ENCODE data around the gene MRPL10. TPM values are rescaled to one million over a fixed set of nuclear protein-coding genes. Genes with fewer than 3 reads are reported as not detected.

MRPL10 gene
- total and polyA plus RNA-seq, 11 donors: 43.8 to 79.2 (median 63.2) TPM

DNA sequence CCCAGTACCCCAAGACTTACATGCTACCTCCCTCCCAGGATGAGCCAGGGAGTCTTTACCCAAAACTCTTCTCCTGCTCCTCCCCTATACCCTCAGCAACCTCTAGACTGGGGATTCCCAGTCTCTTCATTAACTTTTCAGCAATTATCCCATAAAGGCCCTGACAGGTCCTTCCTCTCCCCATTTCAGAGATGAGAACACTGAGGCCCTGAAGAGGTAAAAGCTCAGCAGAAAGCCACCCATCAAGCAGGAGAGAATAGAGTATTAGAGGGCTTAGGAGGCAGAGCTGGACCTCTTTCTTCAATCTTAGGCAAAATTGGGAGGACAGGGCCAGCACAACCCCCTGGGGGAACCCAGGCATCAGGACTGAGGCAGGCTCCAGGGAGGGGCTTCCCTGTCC lies 25.5 kb upstream of the MRPL10 start:
- peaks cover 0 to 18% (median under 1%) of the 10 kb centered on the region in 12 donors for H3K4me1 ChIP-seq
- H3K9me3 ChIP-seq: no peaks in the 10 kb centered on the region
- no peak overlapping the region for H3K4me3 ChIP-seq
- no peaks in the 10 kb centered on the region for H3K36me3 ChIP-seq
- intact Hi-C loops (cut with DNase I): no loop called here
- peaks cover 14 to 57% (median 42%) of the 10 kb centered on the region in 9 donors for H3K27me3 ChIP-seq
- no peak overlapping the region for H3K27ac ChIP-seq
- DNase-seq (no peak), ATAC-seq (no peak)
- no peak for TF ChIP-seq POLR2A (IDR thresholded peaks at IDR 0.05)
- TF ChIP-seq, protein P1, sequence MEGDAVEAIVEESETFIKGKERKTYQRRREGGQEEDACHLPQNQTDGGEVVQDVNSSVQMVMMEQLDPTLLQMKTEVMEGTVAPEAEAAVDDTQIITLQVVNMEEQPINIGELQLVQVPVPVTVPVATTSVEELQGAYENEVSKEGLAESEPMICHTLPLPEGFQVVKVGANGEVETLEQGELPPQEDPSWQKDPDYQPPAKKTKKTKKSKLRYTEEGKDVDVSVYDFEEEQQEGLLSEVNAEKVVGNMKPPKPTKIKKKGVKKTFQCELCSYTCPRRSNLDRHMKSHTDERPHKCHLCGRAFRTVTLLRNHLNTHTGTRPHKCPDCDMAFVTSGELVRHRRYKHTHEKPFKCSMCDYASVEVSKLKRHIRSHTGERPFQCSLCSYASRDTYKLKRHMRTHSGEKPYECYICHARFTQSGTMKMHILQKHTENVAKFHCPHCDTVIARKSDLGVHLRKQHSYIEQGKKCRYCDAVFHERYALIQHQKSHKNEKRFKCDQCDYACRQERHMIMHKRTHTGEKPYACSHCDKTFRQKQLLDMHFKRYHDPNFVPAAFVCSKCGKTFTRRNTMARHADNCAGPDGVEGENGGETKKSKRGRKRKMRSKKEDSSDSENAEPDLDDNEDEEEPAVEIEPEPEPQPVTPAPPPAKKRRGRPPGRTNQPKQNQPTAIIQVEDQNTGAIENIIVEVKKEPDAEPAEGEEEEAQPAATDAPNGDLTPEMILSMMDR (IDR thresholded peaks at IDR 0.05): no peak

DNA sequence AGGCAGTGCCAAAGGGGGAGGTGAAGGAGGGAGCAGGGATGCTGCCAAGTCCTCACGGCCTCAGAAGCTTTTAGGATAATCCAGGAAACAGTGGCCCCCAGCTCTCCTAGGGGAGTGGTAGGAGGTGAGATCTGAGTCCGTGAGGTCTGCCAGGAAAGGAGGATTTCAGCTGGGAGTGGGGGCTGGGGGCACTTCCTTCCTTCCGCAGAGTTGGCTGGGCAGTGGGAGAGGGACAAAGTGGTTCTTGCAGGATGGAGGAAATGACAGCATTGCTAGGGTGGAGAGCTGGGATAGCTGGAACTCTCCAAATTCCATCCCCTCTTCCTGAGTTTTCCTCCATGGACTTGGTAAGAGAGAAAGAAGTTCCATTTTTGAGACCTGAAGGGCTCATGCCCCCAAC lies 24.4 kb upstream of the MRPL10 start:
- 18 to 31% (median 25%) methylated on average over 3 of the region's 3 CpGs for WGBS, 4 donors
- Histone ChIP-seq H3K4me1 (peaks cover 4 to 27% (median 9%) of the 10 kb centered on the region in 12 donors), H3K27me3 (peaks cover 17 to 67% (median 52%) of the 10 kb centered on the region in 9 donors), H3K4me3 (no peak overlapping the region), H3K36me3 (no peaks in the 10 kb centered on the region), H3K27ac (peak overlapping the region in 3 of 12 donors; percentile 9 to 55 (median 43)), H3K9me3 (no peaks in the 10 kb centered on the region)
- intact Hi-C loops (cut with DNase I): no loop called here
- DNase-seq (peak in 1 of 5 donors; percentile 40), ATAC-seq (peak in 2 of 4 donors; percentile 9 to 36)
- TF ChIP-seq, protein P1 (IDR thresholded peaks at IDR 0.05): no peak
- no peak for TF ChIP-seq POLR2A (IDR thresholded peaks at IDR 0.05)

DNA sequence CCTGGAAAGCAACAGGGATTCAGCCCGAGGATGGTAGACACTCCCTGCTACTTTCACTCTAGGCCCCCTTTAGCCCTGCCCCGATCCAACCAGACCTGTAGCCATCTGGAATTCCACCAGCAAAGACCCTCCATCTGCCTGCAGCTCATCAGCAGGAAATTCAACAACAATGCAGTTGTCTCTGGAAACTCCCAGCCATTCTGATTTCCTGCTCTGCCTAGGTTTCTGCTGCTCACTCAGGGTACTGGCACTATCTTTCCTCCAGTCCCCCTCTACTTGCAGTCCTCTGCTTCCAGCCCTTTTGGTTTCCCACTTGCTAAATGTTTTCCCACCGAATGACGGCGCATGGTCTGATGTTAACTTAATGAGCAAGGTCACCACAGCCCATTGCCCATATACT lies 22.3 kb upstream of the MRPL10 start:
- peak in 1 of 5 donors; percentile 1 for DNase-seq
- no peaks in the 10 kb centered on the region for H3K9me3 ChIP-seq
- intact Hi-C loops (cut with DNase I): loop anchor here in 1 of 10 donors (1.0 kb wide), 1 partner anchor 27 kb away; no protein-coding TSS in a partner anchor
- H3K27me3 ChIP-seq: peaks cover 17 to 77% (median 70%) of the 10 kb centered on the region in 9 donors
- no peak for ATAC-seq
- H3K4me3 ChIP-seq: no peak overlapping the region
- no peak overlapping the region for H3K27ac ChIP-seq
- peaks cover 4 to 31% (median 12%) of the 10 kb centered on the region in 12 donors for H3K4me1 ChIP-seq
- H3K36me3 ChIP-seq: no peaks in the 10 kb centered on the region
- 32 to 56% (median 43%) methylated on average over 5 of the region's 5 CpGs for whole genome bisulfite sequencing, 4 donors
- TF ChIP-seq, protein P1 (IDR thresholded peaks at IDR 0.05): no peak
- no peak for TF ChIP-seq POLR2A (IDR thresholded peaks at IDR 0.05)

DNA sequence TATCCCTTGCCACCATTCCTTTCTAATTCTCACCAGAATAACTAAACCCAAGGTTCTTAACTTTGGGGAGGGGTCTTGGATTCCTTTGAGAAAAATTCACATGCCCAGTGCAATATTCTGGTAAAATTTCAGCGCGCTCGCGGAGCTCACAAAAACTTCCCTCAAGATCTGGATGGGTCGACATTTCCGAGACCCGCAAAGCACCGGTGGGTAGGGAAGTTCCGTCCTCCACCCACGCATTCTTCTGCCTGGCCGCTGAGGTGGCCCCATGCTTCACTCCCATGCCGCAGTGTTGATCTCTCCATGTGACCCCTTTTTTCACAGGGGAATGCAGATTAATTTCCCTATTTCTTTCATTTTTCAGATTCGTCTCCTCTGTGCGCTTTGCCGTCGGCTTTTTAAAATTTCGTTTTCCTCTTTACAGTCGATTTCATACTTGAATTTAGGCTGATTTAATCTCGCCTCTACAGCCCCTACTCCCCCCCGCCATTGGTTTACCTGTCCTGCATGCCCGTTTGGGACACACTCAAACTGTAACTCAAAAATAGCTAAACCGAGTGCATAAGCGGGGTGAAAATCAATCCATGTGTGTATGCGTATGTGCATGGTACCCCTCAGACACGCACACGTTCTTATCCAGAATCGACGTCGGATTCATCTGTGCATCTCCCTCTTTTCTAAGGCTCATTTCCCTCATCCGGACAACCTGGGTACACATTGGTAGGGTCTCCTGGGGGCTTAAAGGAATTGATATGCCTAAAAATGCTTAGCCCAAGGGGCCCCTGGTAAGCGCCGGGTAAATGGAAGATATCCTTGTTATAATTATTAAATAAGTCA lies 21.0 kb upstream of the MRPL10 start:
- H3K27me3 ChIP-seq: peaks cover 27 to 90% (median 81%) of the 10 kb centered on the region in 9 donors
- ATAC-seq (no peak), DNase-seq (peak in 1 of 5 donors; percentile 5)
- no peaks in the 10 kb centered on the region for H3K9me3 ChIP-seq
- 34 to 53% (median 48%) methylated on average over 32 of the region's 32 CpGs for WGBS, 4 donors
- H3K4me3 ChIP-seq: no peak overlapping the region
- no peaks in the 10 kb centered on the region for H3K36me3 ChIP-seq
- no peak for TF ChIP-seq POLR2A (IDR thresholded peaks at IDR 0.05)
- TF ChIP-seq, protein P1 (IDR thresholded peaks at IDR 0.05): no peak
- intact Hi-C loops (cut with DNase I): no loop called here
- no peak overlapping the region for H3K27ac ChIP-seq
- H3K4me1 ChIP-seq: peaks cover 4 to 31% (median 12%) of the 10 kb centered on the region in 12 donors

Measured in heart left ventricle (tissue), 16 donors.